ENCODE measurements around the gene CD58.
A peak's percentile ranks its signal among the peaks of the same experiment; 100 is the strongest.
"Not testable (repeated sequence)": the region's sequence is repeated elsewhere in the genome, so short reads cannot be mapped to it uniquely, and the experiment has no call there.

CD58 gene

DNA sequence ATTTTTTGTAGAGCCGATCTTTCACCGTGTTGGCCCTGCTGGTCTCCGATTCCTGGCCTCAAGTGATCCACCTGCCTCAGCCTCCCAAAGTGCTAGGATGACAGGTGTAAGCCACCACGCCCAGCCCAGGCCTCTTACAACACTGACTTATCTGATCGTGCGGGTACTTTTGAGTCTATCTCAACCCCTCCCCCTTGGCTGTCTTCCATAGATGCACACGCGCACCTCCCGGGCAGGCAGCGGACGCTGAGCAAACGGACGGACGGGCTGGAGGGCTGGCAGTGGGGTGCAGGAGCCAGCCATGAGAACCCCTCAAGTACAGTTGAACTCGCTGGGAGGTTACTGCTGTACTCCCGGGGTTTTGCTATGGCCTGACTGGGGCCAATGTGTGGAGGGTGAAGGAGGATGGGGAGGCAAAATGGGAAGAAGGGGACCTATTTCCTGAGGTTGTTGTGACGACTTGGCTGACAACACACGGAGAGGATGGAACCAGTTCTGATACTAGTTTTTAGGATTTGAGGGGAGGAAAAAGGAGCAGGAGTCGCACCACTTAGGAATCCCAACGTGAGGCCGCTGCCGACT, 959 bp downstream of the CD58 start:
- DNase-seq (ENCODE audit: low spot score) = peak; percentile 41

DNA sequence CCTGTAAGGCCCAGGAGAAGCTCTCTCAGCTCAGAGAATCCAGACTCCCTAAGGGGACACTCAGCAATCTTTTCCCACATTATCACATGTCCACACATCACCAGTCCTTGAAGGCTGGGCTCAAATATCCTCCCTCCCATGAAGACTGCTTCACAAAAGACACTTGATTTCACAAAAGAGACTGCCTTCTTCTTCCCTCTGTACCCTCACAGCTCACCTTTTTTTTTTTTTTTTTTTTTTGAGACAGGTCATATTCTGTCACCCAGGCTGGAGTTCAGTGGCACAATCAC, 1.5 kb downstream of the CD58 start:
- DNase-seq (ENCODE audit: low spot score) = no peak

DNA sequence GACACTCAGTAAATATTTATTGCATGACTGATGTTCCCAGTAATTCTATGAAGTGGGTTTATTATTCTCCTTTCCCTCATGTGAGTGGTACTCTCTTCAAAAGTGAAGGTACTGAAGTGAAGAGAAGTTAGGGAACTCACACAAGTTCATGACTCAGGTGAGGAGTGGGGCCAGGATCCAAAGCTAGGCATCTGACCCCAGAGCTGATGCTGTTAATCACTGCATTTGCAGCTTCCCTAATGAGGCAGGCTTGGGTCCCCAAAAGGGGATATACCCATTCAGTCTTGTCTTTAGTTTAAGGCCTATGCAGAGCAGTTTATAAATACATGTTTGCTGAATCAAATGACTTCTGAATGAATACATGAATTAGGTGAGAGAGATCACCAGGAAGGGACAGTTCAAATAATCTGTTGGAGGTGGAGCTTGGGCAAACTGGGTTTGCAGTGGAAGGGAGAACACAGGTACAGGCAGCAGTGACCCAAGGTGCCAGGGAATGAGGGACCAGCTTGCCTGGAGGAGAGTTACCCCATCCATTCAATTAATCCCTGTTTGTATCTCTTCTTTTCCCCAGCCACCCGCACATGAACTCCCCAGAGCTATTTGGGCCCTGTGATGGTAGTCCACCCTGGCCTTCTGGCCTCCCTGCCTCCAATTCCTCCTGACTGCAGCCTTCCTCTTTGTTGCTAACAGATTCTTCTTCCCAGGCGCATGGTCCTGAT, 2.0 kb downstream of the CD58 start:
- DNase-seq (ENCODE audit: low spot score) = no peak

DNA sequence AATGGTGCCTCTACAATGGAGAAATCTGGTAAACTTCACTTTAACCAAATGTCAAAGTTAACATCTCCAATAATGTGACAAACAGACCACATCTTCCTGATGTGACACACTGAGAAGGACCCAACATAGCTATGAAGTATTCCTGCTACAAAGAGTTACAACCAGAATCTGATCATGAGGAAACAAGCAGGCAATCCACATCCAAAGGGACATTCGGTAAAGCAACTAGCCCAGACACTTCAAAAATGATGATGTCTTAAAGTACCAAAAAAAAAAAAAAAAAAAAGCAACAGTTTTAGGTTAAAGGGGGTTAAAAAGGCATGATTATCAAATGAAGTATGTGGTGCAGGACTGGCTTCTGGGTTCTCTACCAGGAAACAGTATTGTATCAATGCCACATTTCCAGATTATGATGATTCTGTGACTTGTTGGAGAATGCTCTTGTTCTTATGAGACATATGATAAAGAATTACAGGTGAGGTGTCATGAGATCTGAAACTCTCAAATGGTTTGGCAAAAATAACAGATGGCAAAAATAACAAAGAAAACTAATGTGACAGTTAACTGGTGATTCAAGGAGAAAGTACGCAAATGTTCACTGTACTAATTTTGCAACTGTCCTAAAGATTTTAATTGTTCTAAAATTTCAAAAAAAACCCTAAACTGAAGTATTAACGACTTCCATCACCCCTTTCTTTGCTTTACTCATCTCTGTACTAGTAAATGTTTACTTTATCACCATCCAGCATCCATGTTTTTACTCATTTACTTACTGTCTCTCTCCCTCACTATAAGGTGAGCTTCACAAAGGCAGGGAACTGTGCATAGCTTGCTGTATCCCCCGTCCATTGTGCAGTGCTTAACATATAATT, 2.8 kb downstream of the CD58 start:
- DNase-seq (ENCODE audit: low spot score) = no peak

DNA sequence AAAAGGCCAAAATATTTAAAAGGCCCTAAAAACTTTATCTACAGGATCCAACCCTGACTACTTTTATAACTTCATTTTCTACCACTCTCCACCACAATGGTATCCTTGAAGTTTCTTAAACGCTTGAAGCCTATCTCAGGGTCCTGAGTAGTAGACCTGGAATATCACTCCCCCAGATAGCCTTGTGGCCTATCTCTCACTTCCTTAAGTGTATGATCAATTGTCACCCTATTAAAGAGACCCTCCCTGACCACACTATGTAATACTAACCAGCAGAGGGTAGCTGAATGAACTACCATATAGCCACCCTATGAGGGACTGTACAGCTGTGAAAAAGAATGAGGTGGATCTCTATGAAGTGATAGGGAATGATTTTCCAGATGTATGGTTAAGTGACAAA, 5.6 kb downstream of the CD58 start:
- no peak for DNase-seq (ENCODE audit: low spot score)

DNA sequence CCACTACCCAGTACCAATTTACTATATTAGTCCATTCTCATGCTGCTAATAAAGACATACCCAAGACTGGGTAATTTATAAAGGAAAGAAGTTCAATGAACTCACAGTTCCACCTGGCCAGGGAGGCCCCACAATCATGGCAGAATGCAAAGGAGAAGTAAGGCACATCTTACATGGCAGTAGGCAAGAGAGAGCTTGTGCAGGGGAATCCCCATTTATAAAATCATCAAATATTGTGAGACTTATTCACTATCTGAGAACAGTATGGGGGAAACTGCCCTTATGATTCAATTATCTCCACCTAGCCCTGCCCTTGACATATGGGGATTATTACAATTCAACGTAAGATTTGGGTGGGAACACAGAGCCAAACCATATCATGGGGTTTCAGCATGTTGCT, 6.4 kb downstream of the CD58 start:
- no peak for DNase-seq (ENCODE audit: low spot score)

DNA sequence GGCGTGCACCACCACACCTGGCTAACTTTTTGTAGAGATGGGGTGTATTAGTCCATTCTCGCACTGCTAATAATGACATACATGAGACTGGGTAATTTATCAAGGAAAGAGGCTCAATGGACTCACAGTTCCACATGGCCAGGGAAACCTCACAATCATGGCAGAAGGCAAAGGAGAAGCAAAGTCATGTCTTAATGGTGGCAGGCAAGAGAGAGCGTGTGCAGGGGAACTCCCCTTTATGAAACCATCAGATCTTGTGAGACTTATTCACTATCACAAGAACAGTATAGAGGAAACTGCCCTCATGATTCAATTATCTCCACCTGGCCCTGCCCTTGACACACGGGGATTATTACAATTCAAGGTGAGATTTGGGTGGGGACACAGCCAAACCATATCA, 8.4 kb downstream of the CD58 start:
- DNase-seq (ENCODE audit: low spot score) = not testable (repeated sequence)

DNA sequence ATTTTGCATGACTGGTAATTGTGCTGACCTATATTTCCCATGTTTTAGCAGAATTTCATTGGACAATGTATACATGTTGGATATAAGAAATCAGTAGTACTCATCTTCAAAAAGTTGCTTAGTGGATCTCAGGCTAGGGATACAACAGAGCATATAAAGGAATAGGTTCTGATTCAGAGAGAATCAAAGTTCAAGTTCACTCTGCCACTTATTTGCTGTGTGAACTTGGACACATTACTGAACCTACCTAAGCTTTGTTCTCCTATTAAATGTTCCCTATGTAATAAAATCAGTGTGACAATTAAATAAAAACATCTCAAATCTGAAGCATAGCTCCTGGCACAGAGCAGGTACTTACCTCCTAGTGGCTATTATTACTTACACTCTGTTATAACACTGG, 9.3 kb downstream of the CD58 start:
- no peak for DNase-seq (ENCODE audit: low spot score)

DNA sequence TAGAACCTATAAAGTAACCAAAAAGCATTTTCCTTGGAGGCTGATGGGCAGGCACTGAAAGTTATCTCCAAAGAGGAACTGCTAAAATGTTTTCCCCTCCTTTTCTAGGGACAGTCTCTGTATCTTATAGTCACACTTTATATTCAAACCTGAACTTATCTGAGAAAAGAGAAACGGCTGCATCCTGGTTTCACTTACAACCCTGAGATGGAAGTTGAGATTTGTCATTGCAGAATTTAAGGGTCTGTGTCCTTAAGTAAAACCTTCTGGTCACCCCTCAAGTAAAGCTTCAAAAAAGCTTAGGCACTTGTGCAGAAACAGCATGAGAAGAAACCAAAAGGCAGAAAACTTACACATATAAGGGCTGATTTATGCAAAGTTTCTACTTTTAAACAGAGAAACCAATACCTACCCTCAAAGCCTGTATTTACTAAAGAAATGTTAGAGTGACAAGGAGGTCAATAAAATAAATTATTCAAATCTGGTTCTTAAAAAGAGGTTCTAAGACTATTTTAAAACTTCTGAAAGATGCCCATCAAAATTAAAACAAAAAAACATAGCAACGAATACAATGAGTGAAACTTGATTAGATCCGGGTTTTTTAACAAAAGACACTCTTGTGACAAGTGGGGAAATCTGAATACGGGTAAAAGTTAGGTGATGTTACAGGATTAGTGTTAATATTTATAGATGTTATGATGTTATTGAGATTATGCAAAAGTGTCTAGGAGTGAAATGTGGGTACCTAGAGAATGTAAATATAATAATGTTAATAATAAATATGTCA, 9.9 kb downstream of the CD58 start:
- no peak for DNase-seq (ENCODE audit: low spot score)

DNA sequence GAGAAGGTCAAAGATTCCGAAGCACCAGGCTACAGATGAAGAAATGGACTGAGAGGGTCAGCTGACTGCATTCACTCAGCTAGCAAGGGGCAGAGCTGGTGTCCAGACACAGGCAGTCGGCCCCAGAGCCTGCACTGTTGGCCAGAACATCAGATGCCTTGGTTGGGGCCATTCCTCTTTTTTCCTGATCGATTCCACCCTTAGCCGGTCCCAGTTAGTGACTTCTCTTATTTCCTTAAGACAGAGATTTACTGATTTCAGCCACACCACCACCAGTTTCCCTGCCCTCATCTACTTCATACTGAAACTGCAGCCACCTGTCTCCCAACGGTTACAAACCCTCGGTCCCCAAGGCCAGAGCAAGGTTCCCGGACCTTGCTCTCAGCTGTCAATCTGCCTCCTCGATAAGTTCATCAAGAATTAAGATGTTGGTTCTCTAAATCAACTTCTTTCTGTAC, 11.5 kb downstream of the CD58 start:
- no peak for DNase-seq (ENCODE audit: low spot score)

DNA sequence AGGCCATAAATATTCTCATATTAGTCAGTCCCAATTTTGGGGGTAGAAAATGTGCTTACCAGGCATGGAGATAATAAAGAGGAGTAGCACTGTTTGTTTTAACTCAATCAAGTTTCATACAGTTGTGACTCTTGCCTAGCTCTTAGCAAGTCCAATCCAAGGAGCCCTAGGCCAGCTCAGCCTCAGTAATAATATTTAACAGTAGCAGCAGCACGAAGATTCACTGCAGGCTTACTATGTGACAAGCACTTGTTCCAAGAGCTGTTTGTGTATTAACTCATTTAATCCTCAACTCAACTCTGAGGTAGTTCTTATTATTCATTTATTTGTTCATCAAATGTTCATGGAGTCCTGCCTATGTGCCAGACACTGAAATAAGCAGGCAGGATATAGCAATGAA, 12.3 kb downstream of the CD58 start:
- DNase-seq (ENCODE audit: low spot score) = no peak

DNA sequence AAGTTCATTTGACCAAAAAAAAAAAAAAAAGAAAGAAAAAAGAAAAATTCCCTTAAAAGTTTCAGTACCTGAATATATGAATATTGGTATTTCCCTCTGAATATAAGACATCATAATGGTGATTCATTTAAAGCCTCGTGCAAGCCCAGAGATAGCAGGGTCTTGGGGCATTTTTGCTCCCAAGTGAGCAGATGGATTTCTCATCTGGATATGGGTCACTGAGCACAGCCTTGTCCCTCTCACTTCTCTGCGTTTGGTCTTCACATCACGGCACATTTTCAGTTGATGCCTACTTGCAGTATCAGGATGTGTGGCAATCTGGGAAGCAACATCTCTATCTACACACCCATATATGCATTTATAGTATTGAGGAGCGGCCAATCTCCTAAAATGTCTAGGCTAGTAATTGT, 12.7 kb downstream of the CD58 start:
- no peak for DNase-seq (ENCODE audit: low spot score)

DNA sequence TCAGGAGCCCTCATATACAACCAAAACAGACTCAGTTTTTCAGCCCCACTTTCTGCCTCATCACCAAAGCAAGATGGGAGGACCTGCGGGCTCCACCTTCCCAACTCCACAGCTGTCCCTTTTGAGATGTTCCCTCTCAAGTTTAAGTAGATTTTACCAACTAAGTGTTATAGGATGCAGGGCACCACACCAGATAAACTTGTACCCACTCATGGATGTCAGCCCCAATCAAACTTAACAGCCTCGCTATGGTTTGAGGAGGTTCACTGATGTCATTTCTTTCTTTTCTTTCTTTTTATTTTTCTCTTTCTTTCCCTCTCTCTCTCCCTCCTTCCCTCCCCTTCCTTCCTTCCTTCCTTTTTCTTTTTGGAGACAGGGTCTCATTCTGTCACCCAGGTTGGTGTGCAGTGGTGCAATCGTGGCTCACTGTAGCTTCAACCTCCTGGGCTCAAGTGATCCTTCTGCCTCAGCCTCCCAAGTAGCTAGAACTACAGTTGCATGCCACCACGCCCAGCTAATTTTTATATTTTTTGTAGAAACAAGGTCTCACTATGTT, 13.4 kb downstream of the CD58 start:
- no peak for DNase-seq (ENCODE audit: low spot score)

DNA sequence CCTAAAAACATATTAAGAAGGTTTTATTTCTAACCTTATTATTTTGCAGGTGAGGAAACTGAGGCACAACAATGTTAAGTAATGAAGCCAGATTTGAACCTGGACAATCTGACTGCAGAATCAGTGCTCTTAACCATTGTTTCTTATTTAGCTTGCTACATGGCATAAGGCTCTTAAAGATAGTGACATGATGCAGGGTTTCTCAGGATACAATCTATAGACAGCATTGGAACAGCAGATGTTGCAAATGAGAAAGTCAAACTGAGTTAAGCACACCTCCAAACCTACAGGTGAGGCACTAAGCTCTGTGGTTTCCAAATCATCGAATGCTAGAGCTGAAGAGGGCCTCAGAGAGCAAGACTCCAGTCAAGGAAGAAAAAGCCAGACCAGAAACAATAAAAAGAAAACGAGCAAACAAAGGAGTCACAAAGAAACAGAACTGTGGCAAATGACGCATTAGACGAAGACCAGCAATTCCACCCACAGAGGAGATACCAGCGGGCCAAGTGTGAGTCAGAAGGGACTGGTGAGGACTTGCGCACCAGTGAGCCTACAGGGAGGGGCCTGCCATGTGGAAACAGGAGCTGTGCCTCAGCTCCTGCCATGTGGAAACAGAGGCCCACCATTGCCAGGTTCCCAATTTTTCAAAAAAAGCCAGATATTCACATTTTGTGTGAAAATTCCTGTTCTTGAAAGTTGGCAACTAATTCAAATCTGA, 14.4 kb downstream of the CD58 start:
- DNase-seq (ENCODE audit: low spot score) = peak; percentile 89

DNA sequence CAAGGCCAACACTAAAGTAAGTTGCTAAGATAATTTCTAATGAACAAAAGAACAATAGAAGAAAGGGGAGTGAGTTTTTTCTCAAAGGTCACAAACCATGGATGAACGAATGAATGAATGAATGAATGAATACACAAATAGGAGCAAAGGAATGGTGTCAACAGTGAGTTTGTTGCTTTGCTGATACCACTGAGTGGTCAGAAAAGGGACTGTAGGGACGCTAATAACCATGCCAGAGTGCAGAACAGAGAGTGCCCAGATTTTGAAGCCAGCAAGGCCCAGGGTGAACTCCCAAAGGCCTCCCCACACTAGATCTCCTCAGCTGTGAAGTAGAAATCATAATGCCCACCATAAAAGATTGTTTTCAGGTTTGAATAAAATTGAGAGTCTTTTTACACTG, 15.9 kb downstream of the CD58 start:
- no peak for DNase-seq (ENCODE audit: low spot score)

DNA sequence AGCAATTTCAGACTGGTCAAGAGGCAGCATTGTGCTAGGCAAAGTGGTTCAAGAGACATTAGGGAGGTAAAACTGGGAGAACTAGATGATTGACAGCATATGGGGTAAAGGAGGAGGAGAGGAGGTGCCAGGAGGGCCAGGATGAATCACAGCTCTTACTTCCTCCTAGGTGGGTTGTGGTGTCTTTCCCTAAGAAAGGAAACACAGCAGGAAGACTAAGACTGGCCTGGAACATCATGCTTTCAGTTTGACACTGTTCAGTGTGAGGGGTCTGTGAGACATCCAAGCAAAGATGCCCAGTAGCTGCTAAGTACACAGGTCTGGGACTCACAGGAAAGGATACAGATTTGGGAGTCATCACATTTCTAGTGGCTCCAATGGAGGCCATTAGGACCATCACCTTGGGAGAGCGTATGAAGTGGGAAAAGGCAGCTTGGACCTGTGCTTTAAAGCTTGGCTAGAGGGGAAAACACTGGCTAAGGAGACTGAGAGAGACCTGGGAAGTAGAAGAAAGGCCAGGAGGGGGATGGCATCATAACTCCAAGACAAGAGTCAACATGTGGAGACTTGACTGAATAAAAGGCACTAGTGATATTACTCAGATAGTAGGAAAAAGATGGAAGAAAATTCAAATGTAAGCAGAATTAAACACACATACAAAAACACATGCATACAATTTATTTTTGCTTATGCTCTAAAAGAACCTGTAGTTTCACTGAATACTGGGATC, 17.3 kb downstream of the CD58 start:
- DNase-seq (ENCODE audit: low spot score) = no peak

DNA sequence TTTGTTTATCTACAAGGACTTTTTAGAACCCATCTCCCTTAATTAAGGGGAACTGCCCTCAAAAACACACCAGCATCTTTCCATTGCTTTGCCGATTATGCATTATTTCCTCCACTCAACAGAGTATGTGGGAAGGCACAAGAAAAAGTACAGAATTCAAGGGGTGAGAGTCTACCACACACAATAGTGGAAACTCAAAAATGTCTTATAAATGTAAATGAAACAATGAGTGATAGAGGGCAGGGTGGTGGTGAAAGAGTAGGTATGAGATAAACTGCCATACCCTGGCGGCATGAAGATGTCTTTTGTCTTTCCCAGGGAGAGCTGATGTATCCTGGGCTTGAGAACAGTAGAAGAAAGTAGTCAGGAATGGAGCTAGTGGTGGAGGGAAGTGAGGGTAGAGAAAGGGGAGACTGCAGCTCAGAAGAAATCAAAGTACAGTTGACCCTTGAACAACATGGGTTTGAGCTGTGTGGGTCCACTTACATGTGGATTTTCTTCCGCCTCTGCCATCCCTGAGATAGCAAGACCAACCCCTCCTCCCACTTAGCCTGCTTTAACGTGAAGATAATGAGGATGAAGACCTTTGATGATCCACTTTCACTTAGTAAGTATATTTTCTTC, 24.4 kb downstream of the CD58 start:
- DNase-seq (ENCODE audit: low spot score) = no peak

DNA sequence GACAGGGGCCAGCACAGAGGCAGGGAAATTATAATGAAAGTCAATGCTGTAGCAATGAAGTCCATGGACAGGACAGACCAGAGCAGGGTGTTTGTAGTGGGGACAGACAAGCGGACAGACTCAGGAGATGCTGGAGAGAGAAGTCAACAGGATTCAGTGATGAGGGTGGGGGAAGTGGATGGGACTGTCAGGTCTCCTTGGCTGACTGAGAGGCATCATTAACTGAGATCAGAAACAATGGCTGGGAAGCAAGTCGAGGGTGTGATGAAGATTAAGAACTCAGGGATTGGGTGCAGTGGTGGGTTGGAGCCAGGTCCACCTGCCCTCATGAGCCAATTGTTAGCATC, 25.5 kb downstream of the CD58 start:
- no peak for DNase-seq (ENCODE audit: low spot score)

DNA sequence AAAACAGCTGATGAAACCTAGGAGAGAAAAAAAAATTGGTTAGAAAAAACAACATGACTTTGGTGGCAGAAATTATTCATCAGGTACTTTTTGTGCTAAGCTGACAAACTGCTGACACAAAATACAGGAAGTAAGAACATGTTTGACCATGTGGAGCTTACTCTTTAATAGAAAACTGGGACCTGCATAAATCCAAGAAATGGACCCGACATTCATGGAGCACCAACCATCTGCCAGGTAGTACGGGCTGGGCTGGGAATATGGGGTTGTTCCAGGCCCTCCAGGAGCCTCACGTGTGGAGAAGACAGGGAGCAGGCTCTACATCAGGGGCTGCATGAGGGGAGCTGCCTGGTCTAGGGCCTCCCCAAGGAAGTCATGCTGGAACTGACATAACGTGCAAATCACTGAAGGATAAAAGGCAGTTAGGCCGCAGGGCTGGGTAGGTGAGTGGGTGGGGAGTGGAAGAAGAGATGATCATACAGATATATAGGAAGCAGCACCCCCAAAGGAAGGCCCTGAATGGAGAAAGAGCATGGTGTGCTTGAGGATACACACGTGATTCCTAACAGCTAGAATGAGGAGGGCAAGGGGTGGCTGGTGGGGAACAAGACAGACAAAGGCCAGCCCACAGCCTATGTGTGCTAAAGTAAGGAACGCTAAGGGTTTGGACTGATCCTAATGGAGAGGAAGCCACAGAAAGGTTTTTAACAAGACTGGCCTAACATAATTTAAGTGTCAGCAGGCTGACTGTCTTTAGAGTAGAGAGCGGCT, 26.1 kb downstream of the CD58 start:
- no peak for DNase-seq (ENCODE audit: low spot score)

DNA sequence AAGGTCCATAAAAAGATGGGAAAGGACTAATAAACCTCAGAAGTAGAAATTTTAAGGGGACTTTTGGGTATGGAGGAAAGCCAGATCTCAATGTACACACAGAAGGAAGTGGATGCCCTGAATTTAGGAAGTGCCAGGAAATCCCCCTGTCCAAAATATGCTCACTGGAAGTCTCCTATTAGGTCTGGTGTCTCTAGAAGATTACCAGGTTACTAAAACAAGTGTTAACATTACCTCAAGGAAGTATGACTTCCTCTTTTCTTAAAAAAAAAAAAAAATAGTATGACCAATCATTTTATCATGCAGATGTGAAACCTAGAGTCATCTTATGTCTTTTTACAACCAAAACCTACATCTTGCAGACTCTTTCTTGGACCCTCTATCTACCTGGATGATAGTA, 30.7 kb downstream of the CD58 start:
- DNase-seq (ENCODE audit: low spot score) = no peak

All from RKO (cell line).